Ascending aorta (tissue), 2 donors: ENCODE data around the gene MAN1C1. TPM values are rescaled to one million over a fixed set of nuclear protein-coding genes. Genes with fewer than 3 reads are reported as not detected.
"Not testable (repeated sequence)": the region's sequence is repeated elsewhere in the genome, so short reads cannot be mapped to it uniquely, and the experiment has no call there.

Experiments
- DNase-seq, 2 donors: peaks; one replicate each; pipeline ENCODE4 v3.0.0-alpha.2; 2019; ENCODE audit warnings: low spot score in 2 of 2
- H3K27ac ChIP-seq, 2 donors: fragments of 200-600 bp; sonication (generic); one replicate each; pipeline ENCODE4 v1.5.1; 2016 to 2017; ENCODE audit warnings: mild to moderate bottlenecking in 1 of 2
- H3K27me3 ChIP-seq: fragments of 200-600 bp; sonication (generic); one replicate; pipeline ENCODE4 v1.5.1; 2017
- H3K36me3 ChIP-seq, 2 donors: fragments of 200-600 bp; sonication (generic); one replicate each; pipeline ENCODE4 v1.5.1; 2016
- H3K4me1 ChIP-seq, 2 donors: fragments of 200-600 bp; sonication (generic); one replicate each; pipeline ENCODE4 v1.5.1; 2016 to 2017; ENCODE audit warnings: mild to moderate bottlenecking in 1 of 2
- H3K4me3 ChIP-seq, 2 donors: fragments of 200-600 bp; sonication (generic); one replicate each; pipeline ENCODE4 v1.5.1; 2016 to 2017; ENCODE audit warnings: mild to moderate bottlenecking in 1 of 2
- H3K9me3 ChIP-seq, 2 donors: fragments of 200-600 bp; sonication (generic); one replicate each; pipeline ENCODE4 v1.5.1; 2016
- intact Hi-C: fragments of 100-400 bp; cut with DNase I; formaldehyde crosslinking; loops from one replicate; pipeline ENCODE4 v1.15.1; 2023
- total RNA-seq: library from RNA; depleted of rRNA; stranded (reverse); fragments of >200 nt; gene quantifications from one replicate; pipeline ENCODE4 v1.1.0, GENCODE V29; 2016
- TF ChIP-seq, protein P1 (sequence below), 3 experiments: fragments of 200-600 bp in 2 of 3; fragments of 450-650 bp in 1 of 3; sonication (generic) in 2 of 3; IDR thresholded peaks; one replicate each; pipeline ENCODE4 v1.5.1; 2016 to 2019; ENCODE audit warnings: antibody characterized with exemption in 3 of 3, mild to moderate bottlenecking in 1 of 3, moderate library complexity in 1 of 3

MAN1C1 gene
- total RNA-seq, 1 donor from 2014 or later, result 14.3 TPM

DNA sequence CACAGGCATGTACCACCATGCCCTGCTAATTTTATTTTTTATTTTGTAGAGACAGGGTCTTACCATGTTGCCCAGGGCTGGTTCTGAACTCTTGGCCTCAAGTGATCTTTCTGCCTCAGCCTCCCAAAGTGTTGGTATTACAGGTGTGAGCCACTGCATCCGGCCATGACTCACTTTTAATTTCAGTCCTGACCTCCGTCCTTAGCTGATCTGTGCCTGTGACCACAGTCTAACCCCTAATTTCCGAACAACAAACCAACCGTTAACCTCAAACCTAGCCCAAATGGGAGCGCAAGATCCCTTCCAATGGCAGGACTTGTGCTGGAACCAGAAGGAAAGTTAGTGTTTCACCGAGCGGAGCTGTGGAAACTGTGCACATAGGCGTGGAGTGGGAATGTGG lies 29.3 kb upstream of the MAN1C1 start:
- no peak for DNase-seq
- intact Hi-C loops, result no loop called here
- Histone ChIP-seq H3K27ac (no peak overlapping the region), H3K9me3 (no peaks in the 10 kb centered on the region), H3K4me3 (no peak overlapping the region), H3K4me1 (peaks cover 15 to 27% of the 10 kb centered on the region in 2 donors), H3K36me3 (no peaks in the 10 kb centered on the region), H3K27me3 (no peaks in the 10 kb centered on the region)
- TF ChIP-seq, protein P1, sequence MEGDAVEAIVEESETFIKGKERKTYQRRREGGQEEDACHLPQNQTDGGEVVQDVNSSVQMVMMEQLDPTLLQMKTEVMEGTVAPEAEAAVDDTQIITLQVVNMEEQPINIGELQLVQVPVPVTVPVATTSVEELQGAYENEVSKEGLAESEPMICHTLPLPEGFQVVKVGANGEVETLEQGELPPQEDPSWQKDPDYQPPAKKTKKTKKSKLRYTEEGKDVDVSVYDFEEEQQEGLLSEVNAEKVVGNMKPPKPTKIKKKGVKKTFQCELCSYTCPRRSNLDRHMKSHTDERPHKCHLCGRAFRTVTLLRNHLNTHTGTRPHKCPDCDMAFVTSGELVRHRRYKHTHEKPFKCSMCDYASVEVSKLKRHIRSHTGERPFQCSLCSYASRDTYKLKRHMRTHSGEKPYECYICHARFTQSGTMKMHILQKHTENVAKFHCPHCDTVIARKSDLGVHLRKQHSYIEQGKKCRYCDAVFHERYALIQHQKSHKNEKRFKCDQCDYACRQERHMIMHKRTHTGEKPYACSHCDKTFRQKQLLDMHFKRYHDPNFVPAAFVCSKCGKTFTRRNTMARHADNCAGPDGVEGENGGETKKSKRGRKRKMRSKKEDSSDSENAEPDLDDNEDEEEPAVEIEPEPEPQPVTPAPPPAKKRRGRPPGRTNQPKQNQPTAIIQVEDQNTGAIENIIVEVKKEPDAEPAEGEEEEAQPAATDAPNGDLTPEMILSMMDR (IDR thresholded peaks at IDR 0.05), result no peak

DNA sequence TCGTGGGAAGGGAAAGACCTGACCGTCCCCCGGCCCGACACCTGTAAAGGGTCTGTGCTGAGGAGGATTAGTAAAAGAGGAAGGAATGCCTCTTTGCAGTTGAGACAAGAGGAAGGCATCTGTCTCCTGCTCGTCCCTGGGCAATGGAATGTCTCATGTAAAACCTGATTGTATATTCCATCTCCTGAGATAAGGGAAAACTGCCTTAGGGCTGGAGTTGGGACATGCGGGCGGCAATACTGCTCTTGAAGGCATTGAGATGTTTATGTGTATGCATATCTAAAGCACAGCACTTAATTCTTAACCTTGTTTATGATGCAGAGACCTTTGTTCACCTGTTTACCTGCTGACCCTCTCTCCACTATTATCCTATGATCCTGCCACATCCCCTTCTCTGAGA lies 28.4 kb upstream of the MAN1C1 start:
- H3K27me3 ChIP-seq, H3K36me3 ChIP-seq, DNase-seq, H3K4me3 ChIP-seq, H3K9me3 ChIP-seq, intact Hi-C loops: not testable (repeated sequence)
- peaks cover 15 to 27% of the 10 kb centered on the region in 2 donors for H3K4me1 ChIP-seq
- peak overlapping the region; percentile 22 to 86 for H3K27ac ChIP-seq

DNA sequence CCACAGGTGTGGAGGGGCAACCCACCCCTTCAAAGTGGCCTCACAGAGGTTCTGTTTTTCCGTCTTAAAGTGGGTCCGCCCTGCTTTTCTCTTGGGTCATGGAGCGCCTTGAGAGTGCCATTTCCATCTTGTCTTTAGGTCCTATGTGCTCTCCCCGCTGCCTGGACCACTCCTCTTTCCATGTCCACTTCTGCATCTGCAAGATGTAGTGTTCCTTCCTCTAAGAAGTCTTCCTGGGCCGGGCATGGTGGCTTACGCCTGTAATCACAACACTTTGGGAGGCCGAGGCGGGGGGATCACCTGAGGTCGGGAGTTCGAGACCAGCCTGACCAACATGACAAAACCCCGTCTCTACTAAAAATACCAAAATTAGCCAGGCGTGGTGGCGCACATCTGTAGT lies 27.8 kb upstream of the MAN1C1 start:
- H3K4me3 ChIP-seq, intact Hi-C loops, H3K9me3 ChIP-seq, DNase-seq, H3K27me3 ChIP-seq, H3K36me3 ChIP-seq: not testable (repeated sequence)
- peaks cover 15 to 27% of the 10 kb centered on the region in 2 donors for H3K4me1 ChIP-seq
- H3K27ac ChIP-seq, result peak overlapping the region; percentile 69 to 86

DNA sequence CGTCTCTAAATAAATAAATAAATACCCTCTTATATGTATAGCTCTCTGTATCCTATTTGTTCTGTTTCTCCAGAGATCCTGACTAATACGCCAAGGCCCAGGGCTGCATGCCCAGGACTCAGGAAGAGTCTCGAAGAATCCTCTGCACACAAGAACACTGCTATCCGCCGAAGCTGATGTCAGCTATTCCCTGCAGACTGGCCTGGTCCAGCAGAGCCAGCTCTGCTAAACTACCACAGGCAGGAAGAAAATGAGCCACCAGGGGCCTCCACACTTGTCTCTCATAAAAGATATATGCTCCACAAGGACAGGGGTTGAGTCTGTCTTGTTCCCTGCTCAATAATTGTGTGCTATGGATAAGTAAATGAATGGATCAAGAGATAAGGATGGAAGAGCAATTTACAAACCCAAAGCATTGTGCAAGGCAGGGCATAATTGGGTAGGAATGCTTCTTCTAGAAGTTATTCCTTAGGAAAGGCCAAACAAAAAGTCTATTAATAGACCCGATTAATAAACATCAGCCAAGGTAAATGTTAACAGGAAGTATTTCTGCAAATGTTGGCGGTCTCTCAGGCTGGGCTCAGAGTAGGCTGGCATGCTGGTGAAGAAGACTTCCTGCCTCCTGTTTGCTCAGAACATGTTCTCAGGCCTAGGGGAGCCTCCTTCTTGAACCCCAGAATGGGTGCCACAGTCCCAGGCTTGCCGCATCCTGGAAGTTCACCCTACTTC lies 26.3 kb upstream of the MAN1C1 start:
- Histone ChIP-seq H3K4me1 (peaks cover 15 to 27% of the 10 kb centered on the region in 2 donors), H3K4me3 (no peak overlapping the region), H3K9me3 (no peaks in the 10 kb centered on the region), H3K27ac (peak overlapping the region; percentile 69 to 86), H3K27me3 (no peaks in the 10 kb centered on the region), H3K36me3 (no peaks in the 10 kb centered on the region)
- peak in 1 of 2 donors; percentile 81 for DNase-seq
- intact Hi-C loops, result loop anchor here (1.0 kb wide), 2 partner anchors 18 to 22 kb away; no protein-coding TSS in a partner anchor
- TF ChIP-seq, protein P1 (IDR thresholded peaks at IDR 0.05), result peak in 1 of 3 experiments; percentile 33

DNA sequence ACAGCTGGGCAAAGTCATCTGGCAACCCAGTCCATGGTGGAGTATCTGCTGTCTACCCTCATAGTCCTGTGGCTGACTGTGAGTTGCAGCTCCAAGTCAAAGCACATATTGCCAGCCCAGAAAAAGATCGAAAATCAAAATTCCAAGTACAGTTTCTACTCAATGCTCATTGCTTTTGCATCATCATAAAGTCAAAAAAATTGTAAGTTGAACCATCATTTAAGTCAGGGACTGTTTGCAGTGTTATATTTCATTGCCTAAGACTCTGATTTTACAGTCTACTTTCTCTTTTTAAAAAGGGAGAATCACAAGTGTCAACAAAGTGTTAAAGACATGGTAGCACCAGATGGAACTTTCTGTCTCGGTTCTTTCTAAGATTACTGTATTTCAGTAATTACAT lies 22.7 kb upstream of the MAN1C1 start:
- Histone ChIP-seq H3K36me3 (peaks cover 0 to 3% of the 10 kb centered on the region in 2 donors), H3K27ac (no peak overlapping the region), H3K9me3 (peaks cover 0 to under 1% of the 10 kb centered on the region in 2 donors), H3K27me3 (no peaks in the 10 kb centered on the region), H3K4me1 (peaks cover 15 to 23% of the 10 kb centered on the region in 2 donors), H3K4me3 (no peak overlapping the region)
- TF ChIP-seq, protein P1 (IDR thresholded peaks at IDR 0.05), result no peak
- DNase-seq, result no peak
- intact Hi-C loops, result no loop called here

DNA sequence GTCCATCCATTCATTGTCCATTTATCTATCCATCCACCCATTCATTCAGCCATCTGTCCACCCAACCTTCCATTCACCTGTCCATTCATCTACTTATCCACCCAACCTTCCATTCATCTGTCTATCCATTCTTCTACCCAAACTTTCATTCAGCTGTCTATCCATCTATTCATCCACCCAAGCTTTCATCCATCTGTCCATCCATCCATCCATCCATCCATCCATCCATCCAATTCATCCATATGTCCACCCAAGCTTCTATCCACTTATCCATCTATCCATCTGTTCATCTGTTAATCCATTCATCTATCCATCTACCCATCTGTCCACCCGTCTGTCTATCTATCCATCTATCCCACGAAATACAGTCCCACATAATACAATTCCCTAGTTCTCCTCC lies 21.6 kb upstream of the MAN1C1 start:
- intact Hi-C loops, result no loop called here
- Histone ChIP-seq H3K27ac (no peak overlapping the region), H3K4me3 (no peak overlapping the region), H3K9me3 (peaks cover 0 to 5% of the 10 kb centered on the region in 2 donors), H3K4me1 (peaks cover 6 to 12% of the 10 kb centered on the region in 2 donors), H3K27me3 (no peaks in the 10 kb centered on the region), H3K36me3 (peaks cover 0 to 6% of the 10 kb centered on the region in 2 donors)
- TF ChIP-seq, protein P1 (IDR thresholded peaks at IDR 0.05), result no peak
- no peak for DNase-seq

DNA sequence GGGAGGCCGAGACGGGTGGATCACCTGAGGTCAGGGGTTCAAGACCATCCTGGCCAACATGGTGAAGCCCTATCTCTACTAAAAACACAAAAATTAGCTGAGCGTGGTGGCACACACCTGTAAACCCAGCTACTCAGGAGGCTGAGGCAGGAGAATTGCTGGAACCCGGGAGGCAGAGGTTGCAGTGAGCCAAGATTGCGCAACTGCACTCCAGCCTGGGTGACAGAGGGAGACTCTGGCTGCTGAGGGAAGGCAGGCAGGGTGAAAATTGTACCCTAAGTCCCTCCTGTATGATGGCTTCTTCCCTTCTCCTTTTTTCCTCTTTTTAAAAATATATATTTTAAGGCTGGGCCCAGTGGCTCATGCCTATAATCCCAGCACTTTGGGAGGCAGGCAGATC lies 19.9 kb upstream of the MAN1C1 start:
- H3K27ac ChIP-seq, H3K9me3 ChIP-seq, H3K4me1 ChIP-seq, intact Hi-C loops, H3K27me3 ChIP-seq, H3K36me3 ChIP-seq, H3K4me3 ChIP-seq, DNase-seq: not testable (repeated sequence)
